Neural crest cell (in vitro differentiated cells): ENCODE results near the gene LSMEM2. TPM values are rescaled to one million over a fixed set of nuclear protein-coding genes. Genes with fewer than 3 reads are reported as not detected.

Experiments used
- total RNA-seq: library from RNA; stranded (reverse); gene quantifications from 2 replicates; pipeline ENCODE4 v1.2.1, GENCODE V29; 2021

Gene LSMEM2
- total RNA-seq, 1 donor from 2014 or later, result not detected

Other genes with a start within 250 kb of the LSMEM2 start
- 193 and 213 TPM in 2 replicates for gene RBM5, start 190.2 kb upstream of the LSMEM2 start, total RNA-seq
- gene SEMA3F, start 123.8 kb upstream of the LSMEM2 start, total RNA-seq, result 4.2 and 5.8 TPM in 2 replicates
- not detected in 2 replicates for gene GNAT1, start 87.5 kb upstream of the LSMEM2 start, total RNA-seq
- 1.8 and 2.7 TPM in 2 replicates for gene SLC38A3, start 73.8 kb upstream of the LSMEM2 start, total RNA-seq
- 176 and 190 TPM in 2 replicates for gene GNAI2, start 42.9 kb upstream of the LSMEM2 start, total RNA-seq
- 2.3 and 2.9 TPM in 2 replicates for gene SEMA3B, start 9.9 kb upstream of the LSMEM2 start, total RNA-seq
- gene IFRD2, start 13.3 kb downstream of the LSMEM2 start, total RNA-seq, result 69.2 and 77.1 TPM in 2 replicates
- gene HYAL3, start 20.3 kb downstream of the LSMEM2 start, total RNA-seq, result 2.9 and 4.4 TPM in 2 replicates
- 9.7 and 10.7 TPM in 2 replicates for gene NAA80, start 20.3 kb downstream of the LSMEM2 start, total RNA-seq
- gene HYAL1, start 24.5 kb downstream of the LSMEM2 start, total RNA-seq, result 2.0 and 2.5 TPM in 2 replicates
- 73.0 and 78.0 TPM in 2 replicates for gene HYAL2, start 43.7 kb downstream of the LSMEM2 start, total RNA-seq
- gene TUSC2, start 49.1 kb downstream of the LSMEM2 start, total RNA-seq, result 35.0 and 35.5 TPM in 2 replicates
- 15.1 and 16.8 TPM in 2 replicates for gene RASSF1, start 61.7 kb downstream of the LSMEM2 start, total RNA-seq
- 2.3 and 2.5 TPM in 2 replicates for gene ZMYND10, start 66.6 kb downstream of the LSMEM2 start, total RNA-seq
- 29.7 and 30.6 TPM in 2 replicates for gene NPRL2, start 71.7 kb downstream of the LSMEM2 start, total RNA-seq
- 11.7 and 12.8 TPM in 2 replicates for gene CYB561D2, start 71.8 kb downstream of the LSMEM2 start, total RNA-seq
- 37.8 and 39.2 TPM in 2 replicates for gene TMEM115, start 80.4 kb downstream of the LSMEM2 start, total RNA-seq
- gene CACNA2D2, start 224.5 kb downstream of the LSMEM2 start, total RNA-seq, result 8.7 and 9.3 TPM in 2 replicates